Mucosa of descending colon (tissue), 3 donors: ENCODE results near the gene SLC31A1. TPM values are rescaled to one million over a fixed set of nuclear protein-coding genes. Genes with fewer than 3 reads are reported as not detected.

Experiments used
- ATAC-seq: fragments of 200-7000 bp; cut with Tn5 transposase; one replicate; pipeline ENCODE4 v1.9.1; 2020; ENCODE audit warnings: mild to moderate bottlenecking, moderate library complexity
- DNase-seq, 3 donors: peaks; one replicate each; pipeline ENCODE4 v3.0.0-alpha.2; 2020
- H3K36me3 ChIP-seq: fragments of 200-600 bp; one replicate; pipeline ENCODE4 v1.8.0; 2021; ENCODE audit warnings: low read depth, mild to moderate bottlenecking
- H3K4me1 ChIP-seq: fragments of 200-600 bp; one replicate; pipeline ENCODE4 v1.8.0; 2021; ENCODE audit warnings: low read depth, mild to moderate bottlenecking
- H3K4me3 ChIP-seq: fragments of 200-600 bp; one replicate; pipeline ENCODE4 v1.8.0; 2021; ENCODE audit warnings: mild to moderate bottlenecking
- H3K9me3 ChIP-seq: fragments of 200-600 bp; one replicate; pipeline ENCODE4 v1.8.0; 2021; ENCODE audit warnings: mild to moderate bottlenecking
- intact Hi-C, 2 donors: fragments of 100-400 bp; cut with DNase I in 1 of 2; cut with micrococcal nuclease in 1 of 2; formaldehyde crosslinking; loops; one replicate each; pipeline versions ENCODE4 v1.11.0 to v1.11.1; 2022; cut with DNase I, micrococcal nuclease
- total RNA-seq, 3 donors: library from RNA; stranded (reverse); fragmentation: NEBNext Ultra II Directional in 2 of 3; extraction: Animal tissue kit (Norgen Biotek cat#: 25700) in 2 of 3; gene quantifications; one replicate each; pipeline versions ENCODE4 v1.2.1 to v1.2.4, GENCODE V29; 2021 to 2023
- TF ChIP-seq, protein P1 (sequence below): fragments of 200-600 bp; IDR thresholded peaks from one replicate; pipeline ENCODE4 v1.8.0; 2022; ENCODE audit warnings: antibody characterized with exemption, mild to moderate bottlenecking
- donor health status: DM: no; HTN: no; CAD: no; lungs with moderate emphysema.
- donor health status: DM: no; HTN: no; CAD: no.
- donor health status: DM: no; HTN: yes; CAD: no.

The SLC31A1 gene
- total RNA-seq, 3 donors from 2014 or later = 26.5 to 63.7 (median 34.7) TPM

DNA sequence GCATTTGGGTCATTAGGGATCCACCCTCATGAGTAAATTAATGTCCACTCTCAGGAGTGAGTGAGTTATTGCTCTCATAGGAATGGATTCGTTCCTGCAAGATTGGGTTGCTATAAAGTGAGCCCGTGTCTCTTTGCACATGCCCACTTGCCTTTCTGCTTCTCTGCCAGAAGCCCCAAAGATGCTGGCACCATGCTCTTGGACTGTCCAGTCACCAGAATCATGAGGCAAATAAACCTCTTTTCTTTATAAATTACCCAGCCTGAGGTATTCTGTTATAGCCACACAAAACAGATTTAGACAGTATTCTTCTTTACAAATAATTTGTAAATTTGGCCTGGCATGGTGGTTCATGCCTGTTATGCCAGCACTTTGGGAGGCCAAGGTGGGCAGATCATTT, 29.5 kb downstream of the SLC31A1 start:
- Histone ChIP-seq H3K4me1 (no peaks in the 10 kb centered on the region), H3K36me3 (no peaks in the 10 kb centered on the region), H3K9me3 (no peaks in the 10 kb centered on the region), H3K4me3 (no peak overlapping the region)
- intact Hi-C loops = no loop called here
- no peak for ATAC-seq
- no peak for DNase-seq
- TF ChIP-seq, protein P1, sequence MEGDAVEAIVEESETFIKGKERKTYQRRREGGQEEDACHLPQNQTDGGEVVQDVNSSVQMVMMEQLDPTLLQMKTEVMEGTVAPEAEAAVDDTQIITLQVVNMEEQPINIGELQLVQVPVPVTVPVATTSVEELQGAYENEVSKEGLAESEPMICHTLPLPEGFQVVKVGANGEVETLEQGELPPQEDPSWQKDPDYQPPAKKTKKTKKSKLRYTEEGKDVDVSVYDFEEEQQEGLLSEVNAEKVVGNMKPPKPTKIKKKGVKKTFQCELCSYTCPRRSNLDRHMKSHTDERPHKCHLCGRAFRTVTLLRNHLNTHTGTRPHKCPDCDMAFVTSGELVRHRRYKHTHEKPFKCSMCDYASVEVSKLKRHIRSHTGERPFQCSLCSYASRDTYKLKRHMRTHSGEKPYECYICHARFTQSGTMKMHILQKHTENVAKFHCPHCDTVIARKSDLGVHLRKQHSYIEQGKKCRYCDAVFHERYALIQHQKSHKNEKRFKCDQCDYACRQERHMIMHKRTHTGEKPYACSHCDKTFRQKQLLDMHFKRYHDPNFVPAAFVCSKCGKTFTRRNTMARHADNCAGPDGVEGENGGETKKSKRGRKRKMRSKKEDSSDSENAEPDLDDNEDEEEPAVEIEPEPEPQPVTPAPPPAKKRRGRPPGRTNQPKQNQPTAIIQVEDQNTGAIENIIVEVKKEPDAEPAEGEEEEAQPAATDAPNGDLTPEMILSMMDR = no peak

DNA sequence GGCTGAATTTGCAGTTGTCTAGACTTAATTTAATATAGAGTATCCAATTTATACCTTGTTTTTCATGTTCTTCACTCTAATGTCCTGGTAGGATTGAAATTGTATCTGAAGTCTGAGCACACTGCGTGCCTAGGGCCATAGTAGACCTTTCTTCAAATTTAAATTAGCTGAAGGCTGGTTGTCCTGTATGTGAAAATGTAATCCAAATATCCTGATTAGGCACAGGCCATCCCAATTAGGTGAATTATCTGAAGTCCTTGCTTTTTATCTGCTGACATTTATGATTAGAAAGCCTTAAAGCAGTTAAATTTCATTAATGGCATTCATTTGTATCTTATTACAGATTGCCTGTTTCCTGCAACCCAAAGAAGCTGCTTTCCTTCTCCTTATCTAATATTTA, 33.6 kb downstream of the SLC31A1 start:
- no peak overlapping the region for H3K4me3 ChIP-seq
- no peak for DNase-seq
- no peaks in the 10 kb centered on the region for H3K4me1 ChIP-seq
- intact Hi-C loops = no loop called here
- TF ChIP-seq, protein P1 = no peak
- no peaks in the 10 kb centered on the region for H3K9me3 ChIP-seq
- no peaks in the 10 kb centered on the region for H3K36me3 ChIP-seq
- ATAC-seq = no peak

DNA sequence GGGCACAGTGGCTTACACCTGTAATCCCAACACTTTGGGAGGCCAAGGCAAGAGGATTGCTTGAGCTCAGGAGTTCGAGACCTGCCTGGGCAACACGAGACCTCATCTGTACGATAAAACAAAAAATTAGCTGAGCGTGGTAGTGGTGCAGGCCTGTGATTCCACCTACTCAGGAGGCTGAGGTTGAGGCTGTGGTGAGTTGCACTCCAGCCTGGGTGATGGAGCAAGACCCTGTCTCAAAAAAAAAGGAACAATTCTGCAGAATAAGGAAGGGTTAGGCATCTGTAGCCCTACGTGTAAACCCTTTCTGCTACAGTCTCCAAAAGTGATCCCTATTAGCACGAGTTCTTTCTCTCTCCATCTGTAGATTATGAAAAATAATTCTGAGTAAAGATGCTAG, 34.1 kb downstream of the SLC31A1 start:
- H3K36me3 ChIP-seq = no peaks in the 10 kb centered on the region
- no peaks in the 10 kb centered on the region for H3K9me3 ChIP-seq
- intact Hi-C loops = no loop called here
- TF ChIP-seq, protein P1 = no peak
- no peak for DNase-seq
- no peak overlapping the region for H3K4me3 ChIP-seq
- no peaks in the 10 kb centered on the region for H3K4me1 ChIP-seq
- peak; percentile 28 for ATAC-seq

DNA sequence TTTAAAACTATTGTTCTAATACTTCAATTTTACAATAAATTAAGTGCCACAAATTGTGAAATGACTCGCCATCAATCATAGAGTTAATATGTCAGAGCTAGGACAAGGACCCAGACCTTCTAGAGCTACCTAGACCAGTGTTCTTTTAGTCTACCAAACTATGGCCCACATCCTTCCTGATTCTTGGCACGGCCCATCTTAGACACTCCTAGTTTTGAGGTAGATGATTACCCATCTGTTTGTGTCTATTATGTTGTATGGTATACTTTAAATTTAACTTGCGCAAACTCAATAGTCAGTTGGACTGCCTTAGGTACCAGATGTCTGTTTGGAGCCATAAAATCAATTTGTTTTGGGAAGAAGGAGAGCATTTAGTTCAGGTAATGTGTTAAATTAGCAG, 36.5 kb downstream of the SLC31A1 start:
- TF ChIP-seq, protein P1 = no peak
- ATAC-seq (peak; percentile 58), DNase-seq (no peak)
- intact Hi-C loops = no loop called here
- Histone ChIP-seq H3K4me3 (no peak overlapping the region), H3K36me3 (no peaks in the 10 kb centered on the region), H3K4me1 (no peaks in the 10 kb centered on the region), H3K9me3 (no peaks in the 10 kb centered on the region)

DNA sequence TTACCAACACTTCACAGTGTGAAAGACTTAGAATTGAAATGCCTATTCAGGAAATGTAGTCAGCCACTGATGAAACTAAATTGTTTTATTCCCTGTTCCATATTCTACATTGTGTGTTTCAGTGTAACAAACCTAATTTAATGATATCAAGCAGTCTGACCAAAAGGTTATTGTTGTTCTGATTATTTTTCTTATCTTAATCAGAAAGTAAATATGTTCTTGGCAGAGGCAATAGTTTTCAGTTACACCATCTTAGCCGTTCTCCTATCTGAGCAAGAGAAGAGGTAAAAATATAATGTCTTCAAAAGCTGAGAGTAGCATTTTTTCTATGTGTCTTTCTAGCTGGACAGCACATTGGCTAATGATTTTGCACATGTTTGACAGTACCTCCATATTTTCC, 36.9 kb downstream of the SLC31A1 start:
- H3K4me3 ChIP-seq = no peak overlapping the region
- H3K36me3 ChIP-seq = no peaks in the 10 kb centered on the region
- no peaks in the 10 kb centered on the region for H3K4me1 ChIP-seq
- DNase-seq = no peak
- H3K9me3 ChIP-seq = no peaks in the 10 kb centered on the region
- TF ChIP-seq, protein P1 = no peak
- ATAC-seq = no peak
- intact Hi-C loops = no loop called here
